NT2/D1 (cell line): ENCODE measurements around the gene APC.

Experiments used
- SUZ12 ChIP-seq: IDR thresholded peaks from 2 replicates; pipeline ENCODE4 v1.6.1; 2011; ENCODE audit not compliant: insufficient read length, insufficient read depth; ENCODE audit errors: extremely low read depth
- YY1 ChIP-seq: IDR thresholded peaks from 2 replicates; pipeline ENCODE4 v1.6.1; 2011; ENCODE audit not compliant: insufficient read length, insufficient read depth

GRCh38 chr5:112737070-112737462 is 619 bp upstream of the APC start:
- TF ChIP-seq YY1 (no peak), SUZ12 (no peak)
